22Rv1 (cell line): Measurements from ENCODE around the gene SLC6A11.

ENCODE experiments used
- H3K27ac ChIP-seq: fragments of 450-650 bp; 2 replicates; pipeline ENCODE4 v1.5.1; 2017
- CTCF ChIP-seq: fragments of 450-650 bp; IDR thresholded peaks from 2 replicates; pipeline ENCODE4 v1.5.1; 2017; ENCODE audit warnings: mild to moderate bottlenecking
- ZFX ChIP-seq: fragments of 450-650 bp; IDR thresholded peaks from 2 replicates; pipeline ENCODE4 v1.6.1; 2017; ENCODE audit warnings: antibody characterized with exemption, borderline replicate concordance

The SLC6A11 gene

GRCh38 chr3:10873415-10873814, 57.4 kb downstream of the SLC6A11 start:
- no peak overlapping the region for H3K27ac ChIP-seq
- no peak for TF ChIP-seq ZFX
- no peak for TF ChIP-seq CTCF

GRCh38 chr3:10875914-10876313, 59.9 kb downstream of the SLC6A11 start:
- TF ChIP-seq CTCF (no peak), ZFX (no peak)
- no peak overlapping the region for H3K27ac ChIP-seq

- H3K27ac ChIP-seq: no peak overlapping the region
- no peak for TF ChIP-seq ZFX
These were observed 60.6 kb downstream of the SLC6A11 start for GRCh38 chr3:10876661-10877060.

GRCh38 chr3:10882851-10883250, 66.8 kb downstream of the SLC6A11 start:
- no peak for TF ChIP-seq ZFX
- TF ChIP-seq CTCF: no peak
- H3K27ac ChIP-seq: no peak overlapping the region

- no peak overlapping the region for H3K27ac ChIP-seq
- TF ChIP-seq ZFX: no peak
- TF ChIP-seq CTCF: peak; percentile 70
These were observed 67.6 kb downstream of the SLC6A11 start for GRCh38 chr3:10883478-10884234.

GRCh38 chr3:10887015-10887414, 71.0 kb downstream of the SLC6A11 start:
- no peak for TF ChIP-seq CTCF
- TF ChIP-seq ZFX: no peak
- H3K27ac ChIP-seq: no peak overlapping the region

- H3K27ac ChIP-seq: no peak overlapping the region
- no peak for TF ChIP-seq CTCF
- no peak for TF ChIP-seq ZFX
These were observed 72.6 kb downstream of the SLC6A11 start for GRCh38 chr3:10888518-10889090.
